OCI-LY1 (cell line): ENCODE measurements around the gene TTBK1.

Experiments used
- H2AFZ ChIP-seq: fragments of 200-600 bp; sonication (generic), shearing (Covaris generic); 2 replicates; pipeline ENCODE4 v1.6.0; 2014; ENCODE audit warnings: antibody characterized with exemption, mild to moderate bottlenecking, low read length
- H3F3A ChIP-seq: fragments of 200-600 bp; sonication (generic), shearing (Covaris generic); 2 replicates; pipeline ENCODE4 v1.6.0; 2014; ENCODE audit warnings: mild to moderate bottlenecking, antibody characterized with exemption, low read length, moderate library complexity; ENCODE audit not compliant: insufficient read depth
- H3K27ac ChIP-seq: fragments of 200-600 bp; sonication (generic); 2 replicates; pipeline ENCODE4 v1.5.1; 2014; ENCODE audit warnings: low read length, mixed run types, mild to moderate bottlenecking, low read depth; ENCODE audit not compliant: poor library complexity, severe bottlenecking
- H3K27me3 ChIP-seq: fragments of 200-600 bp; sonication (generic); 2 replicates; pipeline ENCODE4 v1.6.0; 2014; ENCODE audit warnings: antibody characterized with exemption, mild to moderate bottlenecking, low read length, moderate library complexity; ENCODE audit not compliant: insufficient read depth
- H3K36me3 ChIP-seq: fragments of 200-600 bp; sonication (generic); 2 replicates; pipeline ENCODE4 v1.6.1; 2014; ENCODE audit warnings: mild to moderate bottlenecking, antibody characterized with exemption, low read length, moderate library complexity, mixed read lengths; ENCODE audit not compliant: insufficient read depth
- H3K4me1 ChIP-seq: fragments of 200-600 bp; sonication (generic); 2 replicates; pipeline ENCODE4 v1.5.1; 2014; ENCODE audit warnings: mild to moderate bottlenecking, low read length, moderate library complexity; ENCODE audit not compliant: insufficient read depth, severe bottlenecking
- H3K4me2 ChIP-seq: fragments of 200-600 bp; sonication (generic), shearing (Covaris generic); 2 replicates; pipeline ENCODE4 v1.6.1; 2014; ENCODE audit warnings: low read length
- H3K4me3 ChIP-seq: fragments of 200-600 bp; sonication (generic); 2 replicates; pipeline ENCODE4 v1.5.1; 2014; ENCODE audit warnings: low read length, low read depth, mild to moderate bottlenecking, mixed read lengths; ENCODE audit not compliant: poor library complexity, severe bottlenecking
- H3K79me2 ChIP-seq: fragments of 200-600 bp; shearing (Covaris generic); 2 replicates; pipeline ENCODE4 v1.6.1; 2016; ENCODE audit warnings: mixed run types, low read length, mixed read lengths; ENCODE audit not compliant: insufficient read depth
- H3K9ac ChIP-seq: fragments of 200-600 bp; sonication (generic), shearing (Covaris generic); 2 replicates; pipeline ENCODE4 v1.6.1; 2014; ENCODE audit warnings: mild to moderate bottlenecking, low read length, mixed read lengths
- H3K9me2 ChIP-seq: fragments of 200-600 bp; sonication (generic), shearing (Covaris generic); 2 replicates; pipeline ENCODE4 v1.6.1; 2014; ENCODE audit warnings: low read depth, mild to moderate bottlenecking, low read length, mixed read lengths
- H3K9me3 ChIP-seq: fragments of 200-600 bp; shearing (Covaris generic); 2 replicates; pipeline ENCODE4 v1.6.1; 2014; ENCODE audit warnings: low read length, mixed read lengths
- H4K20me1 ChIP-seq: fragments of 200-600 bp; sonication (generic), shearing (Covaris generic); 2 replicates; pipeline ENCODE4 v1.6.0; 2016; ENCODE audit warnings: mild to moderate bottlenecking, low read length; ENCODE audit not compliant: insufficient read depth
- EZH2 ChIP-seq: fragments of 200-600 bp; sonication (generic), shearing (Covaris generic); IDR thresholded peaks from 2 replicates; pipeline ENCODE4 v1.8.0; 2017; ENCODE audit warnings: borderline replicate concordance, mixed run types, mild to moderate bottlenecking, antibody characterized with exemption, low read length, moderate library complexity, mixed read lengths
- TF ChIP-seq, protein P1 (sequence below): fragments of 200-600 bp; sonication (generic), shearing (Covaris generic); IDR thresholded peaks from 2 replicates; pipeline ENCODE4 v1.5.1; 2017; ENCODE audit warnings: mild to moderate bottlenecking, antibody characterized with exemption, low read length, moderate library complexity, mixed read lengths

Gene TTBK1

DNA sequence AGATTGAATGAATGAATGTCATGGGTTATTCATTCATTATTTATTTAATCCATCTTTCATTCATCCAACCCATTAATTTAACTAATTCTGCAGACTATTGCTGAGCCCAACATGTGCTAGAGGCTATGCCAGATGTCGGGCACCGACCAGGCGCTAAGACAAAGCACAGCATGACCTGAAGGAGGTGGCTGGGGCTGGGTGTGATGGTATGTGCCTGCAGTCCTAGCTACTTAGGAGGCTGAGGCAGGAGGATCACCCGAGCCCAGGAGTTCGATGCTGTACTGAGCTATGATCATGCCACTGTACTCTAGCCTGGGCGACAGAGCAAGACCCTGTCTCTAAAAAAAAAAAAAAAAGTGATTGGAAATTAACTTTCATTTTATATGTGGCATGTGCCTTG lies 49.1 kb downstream of the TTBK1 start:
- Histone ChIP-seq H3K4me3 (no peak overlapping the region), H3F3A (no peaks in the 10 kb centered on the region), H3K79me2 (no peaks in the 10 kb centered on the region), H3K9me3 (no peaks in the 10 kb centered on the region), H4K20me1 (no peaks in the 10 kb centered on the region), H3K9me2 (no peaks in the 10 kb centered on the region), H2AFZ (no peak overlapping the region), H3K36me3 (no peaks in the 10 kb centered on the region), H3K9ac (no peak overlapping the region), H3K27ac (no peak overlapping the region), H3K4me1 (no peaks in the 10 kb centered on the region), H3K27me3 (no peaks in the 10 kb centered on the region), H3K4me2 (no peak overlapping the region)
- TF ChIP-seq, protein P1, sequence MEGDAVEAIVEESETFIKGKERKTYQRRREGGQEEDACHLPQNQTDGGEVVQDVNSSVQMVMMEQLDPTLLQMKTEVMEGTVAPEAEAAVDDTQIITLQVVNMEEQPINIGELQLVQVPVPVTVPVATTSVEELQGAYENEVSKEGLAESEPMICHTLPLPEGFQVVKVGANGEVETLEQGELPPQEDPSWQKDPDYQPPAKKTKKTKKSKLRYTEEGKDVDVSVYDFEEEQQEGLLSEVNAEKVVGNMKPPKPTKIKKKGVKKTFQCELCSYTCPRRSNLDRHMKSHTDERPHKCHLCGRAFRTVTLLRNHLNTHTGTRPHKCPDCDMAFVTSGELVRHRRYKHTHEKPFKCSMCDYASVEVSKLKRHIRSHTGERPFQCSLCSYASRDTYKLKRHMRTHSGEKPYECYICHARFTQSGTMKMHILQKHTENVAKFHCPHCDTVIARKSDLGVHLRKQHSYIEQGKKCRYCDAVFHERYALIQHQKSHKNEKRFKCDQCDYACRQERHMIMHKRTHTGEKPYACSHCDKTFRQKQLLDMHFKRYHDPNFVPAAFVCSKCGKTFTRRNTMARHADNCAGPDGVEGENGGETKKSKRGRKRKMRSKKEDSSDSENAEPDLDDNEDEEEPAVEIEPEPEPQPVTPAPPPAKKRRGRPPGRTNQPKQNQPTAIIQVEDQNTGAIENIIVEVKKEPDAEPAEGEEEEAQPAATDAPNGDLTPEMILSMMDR = no peak
- TF ChIP-seq EZH2 = no peak

DNA sequence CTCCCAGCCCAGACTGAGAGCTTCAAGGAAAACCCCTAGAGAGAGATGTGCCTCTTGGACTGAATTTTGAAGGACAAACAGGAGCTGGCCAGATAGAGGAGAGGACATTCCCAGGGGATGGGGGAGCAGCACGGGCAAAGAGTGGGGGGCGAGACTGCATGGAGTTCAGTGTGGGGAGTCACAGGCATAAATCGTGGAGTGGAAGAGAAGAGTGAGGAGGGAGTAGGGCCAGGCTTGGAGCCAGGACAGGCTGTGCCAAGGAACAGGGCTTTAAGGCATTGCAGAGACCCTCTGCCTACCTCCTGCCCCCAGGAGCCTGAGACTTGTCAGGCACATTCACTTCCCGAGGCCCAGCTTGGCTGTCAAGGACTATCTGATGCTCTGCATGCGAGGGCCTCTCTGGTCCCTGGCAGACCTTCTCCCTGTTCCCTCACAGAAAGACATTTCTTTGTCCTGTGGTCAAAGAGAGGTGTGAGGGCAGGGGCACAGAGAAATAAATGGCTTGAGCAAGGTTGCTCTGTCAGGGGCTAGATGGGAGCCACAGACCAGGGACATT lies 49.6 kb downstream of the TTBK1 start:
- no peaks in the 10 kb centered on the region for H3K9me3 ChIP-seq
- no peak overlapping the region for H3K4me3 ChIP-seq
- H3F3A ChIP-seq = no peaks in the 10 kb centered on the region
- no peaks in the 10 kb centered on the region for H3K36me3 ChIP-seq
- H3K4me2 ChIP-seq = no peak overlapping the region
- no peaks in the 10 kb centered on the region for H3K79me2 ChIP-seq
- H3K9me2 ChIP-seq = no peaks in the 10 kb centered on the region
- no peak overlapping the region for H3K27ac ChIP-seq
- H2AFZ ChIP-seq = no peak overlapping the region
- H3K27me3 ChIP-seq = no peaks in the 10 kb centered on the region
- no peaks in the 10 kb centered on the region for H3K4me1 ChIP-seq
- no peak for TF ChIP-seq EZH2
- H4K20me1 ChIP-seq = no peaks in the 10 kb centered on the region
- H3K9ac ChIP-seq = no peak overlapping the region

DNA sequence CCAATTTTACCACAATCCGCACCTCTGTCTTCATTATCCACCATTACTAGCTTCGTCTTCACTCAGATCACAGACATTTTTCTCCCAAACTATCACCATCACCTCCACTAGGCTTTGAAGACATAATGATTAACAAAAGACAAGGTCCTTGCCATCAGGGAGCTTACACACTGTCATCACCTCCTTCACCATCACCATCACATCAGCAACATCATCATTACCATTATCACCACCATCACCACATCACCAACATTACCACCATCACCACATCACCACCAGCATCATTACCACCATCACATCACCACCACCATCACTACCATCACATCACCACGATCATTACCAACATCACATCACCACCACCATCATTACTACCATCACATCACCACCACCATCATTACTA lies 50.4 kb downstream of the TTBK1 start:
- H3K27ac ChIP-seq = no peak overlapping the region
- no peak overlapping the region for H2AFZ ChIP-seq
- no peaks in the 10 kb centered on the region for H3K9me2 ChIP-seq
- H3K4me2 ChIP-seq = no peak overlapping the region
- H3K27me3 ChIP-seq = no peaks in the 10 kb centered on the region
- no peaks in the 10 kb centered on the region for H3F3A ChIP-seq
- no peaks in the 10 kb centered on the region for H3K9me3 ChIP-seq
- H4K20me1 ChIP-seq = no peaks in the 10 kb centered on the region
- H3K79me2 ChIP-seq = no peaks in the 10 kb centered on the region
- H3K9ac ChIP-seq = no peak overlapping the region
- no peak for TF ChIP-seq EZH2
- TF ChIP-seq, protein P1 = no peak
- no peaks in the 10 kb centered on the region for H3K36me3 ChIP-seq
- no peak overlapping the region for H3K4me3 ChIP-seq
- H3K4me1 ChIP-seq = no peaks in the 10 kb centered on the region

DNA sequence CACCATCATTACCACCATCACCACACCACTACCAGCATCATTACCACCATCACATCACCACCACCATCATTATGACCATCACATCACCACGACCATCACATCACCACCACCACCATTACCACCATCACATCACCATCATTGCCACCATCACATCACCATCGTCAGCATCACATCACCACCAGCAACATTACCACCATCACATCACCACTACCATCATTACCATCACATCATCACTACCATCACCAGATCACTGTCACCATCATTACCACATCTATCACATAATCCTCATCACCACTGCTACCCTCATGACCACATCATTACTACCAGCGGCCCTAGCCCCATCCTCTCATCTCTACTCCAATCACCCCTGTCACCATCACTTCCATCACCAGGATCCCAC lies 51.3 kb downstream of the TTBK1 start:
- TF ChIP-seq, protein P1 = no peak
- no peak for TF ChIP-seq EZH2

More for the DNA sequence above, 51.3 kb downstream of the TTBK1 start:
- no peaks in the 10 kb centered on the region for H3K79me2 ChIP-seq
- H4K20me1 ChIP-seq = no peaks in the 10 kb centered on the region
- no peaks in the 10 kb centered on the region for H3K36me3 ChIP-seq
- no peak overlapping the region for H3K27ac ChIP-seq
- no peaks in the 10 kb centered on the region for H3K4me1 ChIP-seq
- H3F3A ChIP-seq = no peaks in the 10 kb centered on the region
- H2AFZ ChIP-seq = no peak overlapping the region
- no peaks in the 10 kb centered on the region for H3K9me2 ChIP-seq
- H3K9ac ChIP-seq = no peak overlapping the region
- no peaks in the 10 kb centered on the region for H3K9me3 ChIP-seq
- no peak overlapping the region for H3K4me2 ChIP-seq
- H3K27me3 ChIP-seq = no peaks in the 10 kb centered on the region
- H3K4me3 ChIP-seq = no peak overlapping the region
